ENCODE data around the gene CALHM2.

Gene CALHM2

GRCh38 chr10:103441611-103442010 lies 10.6 kb downstream of the CALHM2 start:
- DNase-seq: no peak
- Histone ChIP-seq H3K79me2 (ENCODE audit: control insufficient read depth, insufficient read depth, low read length) (no peaks in the 10 kb centered on the region), H3K56ac (ENCODE audit: low read length) (no peak overlapping the region), H3K4ac (ENCODE audit: low read depth, low read length) (no peak overlapping the region), H3K23ac (ENCODE audit: low read length) (no peak overlapping the region), H3K36me3 (ENCODE audit: control insufficient read depth, insufficient read depth, low read length) (peaks cover 39% of the 10 kb centered on the region), H3K4me3 (ENCODE audit: low read length) (no peak overlapping the region), H3K79me1 (ENCODE audit: low read length) (no peaks in the 10 kb centered on the region), H3K27me3 (ENCODE audit: insufficient read depth, low read length, poor library complexity) (no peaks in the 10 kb centered on the region), H2BK5ac (ENCODE audit: low read length) (no peak overlapping the region), H3K4me1 (ENCODE audit: control insufficient read depth, low read depth, low read length) (no peaks in the 10 kb centered on the region), H3K4me2 (ENCODE audit: low read length) (no peak overlapping the region), H2BK120ac (ENCODE audit: low read depth, low read length) (no peak overlapping the region), H2AK5ac (ENCODE audit: low read length) (no peak overlapping the region), H4K8ac (ENCODE audit: low read depth, low read length) (no peak overlapping the region), H4K5ac (ENCODE audit: low read length) (no peak overlapping the region), H3K9ac (ENCODE audit: low read length) (no peak overlapping the region), H3K18ac (ENCODE audit: low read length) (no peak overlapping the region), H2BK15ac (replicated peaks; ENCODE audit: low read depth) (no peak overlapping the region), H3K27ac (ENCODE audit: low read depth, low read length) (no peak overlapping the region)
- no CpG with 5 or more reads among the region's 8 CpGs for WGBS (ENCODE audit: extremely low coverage, insufficient coverage, low lambda C conversion rate)

- DNase-seq: no peak
- no peak overlapping the region for H3K4ac ChIP-seq (ENCODE audit: low read depth, low read length)
- H3K9ac ChIP-seq (ENCODE audit: low read length): no peak overlapping the region
- H3K4me1 ChIP-seq (ENCODE audit: control insufficient read depth, low read depth, low read length): no peaks in the 10 kb centered on the region
- H2BK15ac ChIP-seq (replicated peaks; ENCODE audit: low read depth): no peak overlapping the region
- H3K36me3 ChIP-seq (ENCODE audit: control insufficient read depth, insufficient read depth, low read length): peaks cover 41% of the 10 kb centered on the region
- no peak overlapping the region for H3K23ac ChIP-seq (ENCODE audit: low read length)
- H4K8ac ChIP-seq (ENCODE audit: low read depth, low read length): no peak overlapping the region
- no peak overlapping the region for H3K4me3 ChIP-seq (ENCODE audit: low read length)
- H3K79me1 ChIP-seq (ENCODE audit: low read length): no peaks in the 10 kb centered on the region
- H3K4me2 ChIP-seq (ENCODE audit: low read length): no peak overlapping the region
- H3K27me3 ChIP-seq (ENCODE audit: insufficient read depth, low read length, poor library complexity): no peaks in the 10 kb centered on the region
- no peaks in the 10 kb centered on the region for H3K79me2 ChIP-seq (ENCODE audit: control insufficient read depth, insufficient read depth, low read length)
- no CpG with 5 or more reads among the region's 8 CpGs for WGBS (ENCODE audit: extremely low coverage, insufficient coverage, low lambda C conversion rate)
- H2AK5ac ChIP-seq (ENCODE audit: low read length): no peak overlapping the region
- no peak overlapping the region for H3K18ac ChIP-seq (ENCODE audit: low read length)
- H2BK5ac ChIP-seq (ENCODE audit: low read length): no peak overlapping the region
- no peak overlapping the region for H3K56ac ChIP-seq (ENCODE audit: low read length)
- H2BK120ac ChIP-seq (ENCODE audit: low read depth, low read length): no peak overlapping the region
- no peak overlapping the region for H3K27ac ChIP-seq (ENCODE audit: low read depth, low read length)
- H4K5ac ChIP-seq (ENCODE audit: low read length): no peak overlapping the region
Measured at GRCh38 chr10:103441206-103441605, 11.0 kb downstream of the CALHM2 start.

- Histone ChIP-seq H2BK5ac (ENCODE audit: low read length) (no peak overlapping the region), H3K56ac (ENCODE audit: low read length) (no peak overlapping the region), H3K4me1 (ENCODE audit: control insufficient read depth, low read depth, low read length) (no peaks in the 10 kb centered on the region), H3K79me2 (ENCODE audit: control insufficient read depth, insufficient read depth, low read length) (no peaks in the 10 kb centered on the region), H3K4me2 (ENCODE audit: low read length) (no peak overlapping the region), H4K8ac (ENCODE audit: low read depth, low read length) (no peak overlapping the region), H2BK120ac (ENCODE audit: low read depth, low read length) (no peak overlapping the region), H3K27ac (ENCODE audit: low read depth, low read length) (no peak overlapping the region), H2AK5ac (ENCODE audit: low read length) (no peak overlapping the region), H3K36me3 (ENCODE audit: control insufficient read depth, insufficient read depth, low read length) (peaks cover 35% of the 10 kb centered on the region), H3K79me1 (ENCODE audit: low read length) (no peaks in the 10 kb centered on the region), H3K4me3 (ENCODE audit: low read length) (no peak overlapping the region), H3K4ac (ENCODE audit: low read depth, low read length) (no peak overlapping the region), H3K18ac (ENCODE audit: low read length) (no peak overlapping the region), H3K9ac (ENCODE audit: low read length) (no peak overlapping the region), H4K5ac (ENCODE audit: low read length) (no peak overlapping the region), H3K27me3 (ENCODE audit: insufficient read depth, low read length, poor library complexity) (no peaks in the 10 kb centered on the region), H2BK15ac (replicated peaks; ENCODE audit: low read depth) (no peak overlapping the region), H3K23ac (ENCODE audit: low read length) (no peak overlapping the region)
- no CpG with 5 or more reads among the region's 14 CpGs for WGBS (ENCODE audit: extremely low coverage, insufficient coverage, low lambda C conversion rate)
- DNase-seq: no peak
Measured at GRCh38 chr10:103440416-103440815, 11.8 kb downstream of the CALHM2 start.

- H3K36me3 ChIP-seq (ENCODE audit: control insufficient read depth, insufficient read depth, low read length): peaks cover 35% of the 10 kb centered on the region
- H3K9ac ChIP-seq (ENCODE audit: low read length): no peak overlapping the region
- H3K4me2 ChIP-seq (ENCODE audit: low read length): no peak overlapping the region
- H2BK5ac ChIP-seq (ENCODE audit: low read length): no peak overlapping the region
- no CpG with 5 or more reads among the region's 4 CpGs for WGBS (ENCODE audit: extremely low coverage, insufficient coverage, low lambda C conversion rate)
- H3K79me2 ChIP-seq (ENCODE audit: control insufficient read depth, insufficient read depth, low read length): no peaks in the 10 kb centered on the region
- H4K5ac ChIP-seq (ENCODE audit: low read length): no peak overlapping the region
- H2BK15ac ChIP-seq (replicated peaks; ENCODE audit: low read depth): no peak overlapping the region
- no peak overlapping the region for H2BK120ac ChIP-seq (ENCODE audit: low read depth, low read length)
- no peak overlapping the region for H3K27ac ChIP-seq (ENCODE audit: low read depth, low read length)
- H3K4ac ChIP-seq (ENCODE audit: low read depth, low read length): no peak overlapping the region
- no peak overlapping the region for H3K4me3 ChIP-seq (ENCODE audit: low read length)
- no peak overlapping the region for H3K56ac ChIP-seq (ENCODE audit: low read length)
- no peaks in the 10 kb centered on the region for H3K27me3 ChIP-seq (ENCODE audit: insufficient read depth, low read length, poor library complexity)
- H3K18ac ChIP-seq (ENCODE audit: low read length): no peak overlapping the region
- H2AK5ac ChIP-seq (ENCODE audit: low read length): no peak overlapping the region
- H4K8ac ChIP-seq (ENCODE audit: low read depth, low read length): no peak overlapping the region
- no peaks in the 10 kb centered on the region for H3K79me1 ChIP-seq (ENCODE audit: low read length)
- H3K23ac ChIP-seq (ENCODE audit: low read length): no peak overlapping the region
- H3K4me1 ChIP-seq (ENCODE audit: control insufficient read depth, low read depth, low read length): no peaks in the 10 kb centered on the region
- DNase-seq: no peak
Measured at GRCh38 chr10:103439776-103440175, 12.4 kb downstream of the CALHM2 start.

GRCh38 chr10:103433858-103434257 lies 18.3 kb downstream of the CALHM2 start:
- H3K4me1 ChIP-seq (ENCODE audit: control insufficient read depth, low read depth, low read length): no peaks in the 10 kb centered on the region
- H3K27ac ChIP-seq (ENCODE audit: low read depth, low read length): no peak overlapping the region
- H3K79me2 ChIP-seq (ENCODE audit: control insufficient read depth, insufficient read depth, low read length): no peaks in the 10 kb centered on the region
- no peak overlapping the region for H4K5ac ChIP-seq (ENCODE audit: low read length)
- H3K79me1 ChIP-seq (ENCODE audit: low read length): no peaks in the 10 kb centered on the region
- H3K36me3 ChIP-seq (ENCODE audit: control insufficient read depth, insufficient read depth, low read length): peaks cover 23% of the 10 kb centered on the region
- H2BK120ac ChIP-seq (ENCODE audit: low read depth, low read length): no peak overlapping the region
- H3K4me3 ChIP-seq (ENCODE audit: low read length): no peak overlapping the region
- no peak overlapping the region for H4K8ac ChIP-seq (ENCODE audit: low read depth, low read length)
- H3K27me3 ChIP-seq (ENCODE audit: insufficient read depth, low read length, poor library complexity): no peaks in the 10 kb centered on the region
- no peak overlapping the region for H3K18ac ChIP-seq (ENCODE audit: low read length)
- no peak overlapping the region for H3K23ac ChIP-seq (ENCODE audit: low read length)
- no CpG with 5 or more reads among the region's 2 CpGs for WGBS (ENCODE audit: extremely low coverage, insufficient coverage, low lambda C conversion rate)
- H2BK15ac ChIP-seq (replicated peaks; ENCODE audit: low read depth): no peak overlapping the region
- no peak overlapping the region for H3K4ac ChIP-seq (ENCODE audit: low read depth, low read length)
- H3K9ac ChIP-seq (ENCODE audit: low read length): no peak overlapping the region
- no peak overlapping the region for H2AK5ac ChIP-seq (ENCODE audit: low read length)
- no peak overlapping the region for H3K56ac ChIP-seq (ENCODE audit: low read length)
- no peak for DNase-seq
- H3K4me2 ChIP-seq (ENCODE audit: low read length): no peak overlapping the region
- H2BK5ac ChIP-seq (ENCODE audit: low read length): no peak overlapping the region

GRCh38 chr10:103431902-103432301 lies 20.3 kb downstream of the CALHM2 start:
- no peak overlapping the region for H3K4ac ChIP-seq (ENCODE audit: low read depth, low read length)
- no peaks in the 10 kb centered on the region for H3K27me3 ChIP-seq (ENCODE audit: insufficient read depth, low read length, poor library complexity)
- H3K4me3 ChIP-seq (ENCODE audit: low read length): no peak overlapping the region
- no peak overlapping the region for H2BK120ac ChIP-seq (ENCODE audit: low read depth, low read length)
- H3K36me3 ChIP-seq (ENCODE audit: control insufficient read depth, insufficient read depth, low read length): peaks cover 24% of the 10 kb centered on the region
- no peak overlapping the region for H3K9ac ChIP-seq (ENCODE audit: low read length)
- WGBS (ENCODE audit: extremely low coverage, insufficient coverage, low lambda C conversion rate): no CpG with 5 or more reads among the region's 8 CpGs
- H3K27ac ChIP-seq (ENCODE audit: low read depth, low read length): no peak overlapping the region
- H3K18ac ChIP-seq (ENCODE audit: low read length): no peak overlapping the region
- no peaks in the 10 kb centered on the region for H3K4me1 ChIP-seq (ENCODE audit: control insufficient read depth, low read depth, low read length)
- H3K79me2 ChIP-seq (ENCODE audit: control insufficient read depth, insufficient read depth, low read length): no peaks in the 10 kb centered on the region
- H3K56ac ChIP-seq (ENCODE audit: low read length): no peak overlapping the region
- H3K23ac ChIP-seq (ENCODE audit: low read length): no peak overlapping the region
- no peaks in the 10 kb centered on the region for H3K79me1 ChIP-seq (ENCODE audit: low read length)
- no peak overlapping the region for H4K8ac ChIP-seq (ENCODE audit: low read depth, low read length)
- no peak overlapping the region for H2BK5ac ChIP-seq (ENCODE audit: low read length)
- no peak overlapping the region for H2AK5ac ChIP-seq (ENCODE audit: low read length)
- no peak overlapping the region for H3K4me2 ChIP-seq (ENCODE audit: low read length)
- H2BK15ac ChIP-seq (replicated peaks; ENCODE audit: low read depth): no peak overlapping the region
- DNase-seq: no peak
- H4K5ac ChIP-seq (ENCODE audit: low read length): no peak overlapping the region

Measured in mesendoderm (in vitro differentiated cells).